Prostate gland (tissue), 2 donors: ENCODE results near the gene EXOC2.

Source experiments
- CTCF ChIP-seq, 4 experiments: fragments of 200-600 bp in 2 of 4; fragments of 450-650 bp in 2 of 4; sonication (generic) in 2 of 4; IDR thresholded peaks; 1 replicate in 3 of 4; 2 replicates in 1 of 4; pipeline ENCODE4 v1.5.1; 2016 to 2019; ENCODE audit warnings: antibody characterized with exemption in 4 of 4, mild to moderate bottlenecking in 2 of 4, moderate library complexity in 2 of 4
- POLR2A ChIP-seq: fragments of 450-650 bp; IDR thresholded peaks from one replicate; pipeline ENCODE4 v1.6.1; 2016; ENCODE audit warnings: antibody characterized with exemption, mild to moderate bottlenecking
- POLR2AphosphoS5 ChIP-seq: sonication (generic); formaldehyde crosslinking; IDR thresholded peaks from one replicate; pipeline ENCODE4 v1.6.1; 2017; ENCODE audit warnings: antibody characterized with exemption

GRCh38 chr6:659716-660581 lies 33.0 kb downstream of the EXOC2 start:
- no peak for TF ChIP-seq CTCF (IDR thresholded peaks at IDR 0.05)
- no peak for TF ChIP-seq POLR2AphosphoS5
- no peak for TF ChIP-seq POLR2A
